Neural progenitor cell (in vitro differentiated cells): ENCODE measurements around the gene SCN9A. TPM values are rescaled to one million over a fixed set of nuclear protein-coding genes. Genes with fewer than 3 reads are reported as not detected.

ENCODE experiments used
- DNase-seq: peaks from one replicate; pipeline ENCODE4 v3.0.0-alpha.2; 2016; ENCODE audit warnings: low spot score
- H2AFZ ChIP-seq: fragments of 200-600 bp; sonication (generic); replicated peaks from 2 replicates; pipeline ENCODE4 v1.6.1; 2016; ENCODE audit warnings: antibody characterized with exemption
- H3F3A ChIP-seq: fragments of 200-600 bp; sonication (generic); 2 replicates; pipeline ENCODE4 v1.6.1; 2016; ENCODE audit warnings: antibody characterized with exemption, low read depth
- H3K27ac ChIP-seq: fragments of 200-600 bp; sonication (generic); 2 replicates; pipeline ENCODE4 v1.5.1; 2016; ENCODE audit warnings: mild to moderate bottlenecking
- H3K27me3 ChIP-seq: fragments of 200-600 bp; sonication (generic); 2 replicates; pipeline ENCODE4 v1.6.1; 2016; ENCODE audit warnings: mild to moderate bottlenecking, moderate library complexity
- H3K36me3 ChIP-seq: fragments of 200-600 bp; sonication (generic); 2 replicates; pipeline ENCODE4 v1.5.1; 2016
- H3K4me1 ChIP-seq: fragments of 200-600 bp; sonication (generic); 2 replicates; pipeline ENCODE4 v1.6.1; 2016; ENCODE audit warnings: mixed run types
- H3K4me2 ChIP-seq: fragments of 200-600 bp; sonication (generic); 2 replicates; pipeline ENCODE4 v1.6.1; 2016
- H3K4me3 ChIP-seq: fragments of 200-600 bp; sonication (generic); 2 replicates; pipeline ENCODE4 v1.5.1; 2016
- H3K79me2 ChIP-seq: fragments of 200-600 bp; sonication (generic); 2 replicates; pipeline ENCODE4 v1.6.1; 2016; ENCODE audit warnings: low read depth
- H3K9ac ChIP-seq: fragments of 200-600 bp; sonication (generic); 2 replicates; pipeline ENCODE4 v1.6.1; 2016
- H3K9me3 ChIP-seq: fragments of 200-600 bp; sonication (generic); 2 replicates; pipeline ENCODE4 v1.5.1; 2016; ENCODE audit warnings: low read depth
- H4K20me1 ChIP-seq: fragments of 200-600 bp; sonication (generic); 2 replicates; pipeline ENCODE4 v1.6.1; 2016; ENCODE audit warnings: low read depth
- H3K27ac Mint-ChIP-seq: 3 replicates; pipeline ENCODE4 v1.8.0; 2021; ENCODE audit warnings: mixed read lengths
- H3K27me3 Mint-ChIP-seq: 2 replicates; pipeline ENCODE4 v1.8.0; 2022; ENCODE audit warnings: low read depth, mild to moderate bottlenecking, inconsistent platforms, moderate library complexity, mixed read lengths; ENCODE audit not compliant: insufficient read depth
- H3K36me3 Mint-ChIP-seq: 3 replicates; pipeline ENCODE4 v1.8.0; 2021; ENCODE audit warnings: mixed read lengths
- H3K4me1 Mint-ChIP-seq: 3 replicates; pipeline ENCODE4 v1.8.0; 2021; ENCODE audit warnings: mixed read lengths
- H3K4me3 Mint-ChIP-seq: 3 replicates; pipeline ENCODE4 v1.8.0; 2021; ENCODE audit warnings: mild to moderate bottlenecking, moderate library complexity, mixed read lengths
- H3K9me3 Mint-ChIP-seq: 3 replicates; pipeline ENCODE4 v1.8.0; 2020; ENCODE audit warnings: mixed read lengths
- CTCF ChIP-seq: fragments of 200-600 bp; sonication (generic); IDR thresholded peaks from 2 replicates; pipeline ENCODE4 v1.5.1; 2017; ENCODE audit warnings: antibody characterized with exemption, mild to moderate bottlenecking
- EZH2 ChIP-seq: fragments of 200-600 bp; sonication (generic); IDR thresholded peaks from 2 replicates; pipeline ENCODE4 v1.6.1; 2017; ENCODE audit warnings: antibody characterized with exemption, mild to moderate bottlenecking, moderate library complexity
- EZH2phosphoT487 ChIP-seq: fragments of 200-600 bp; sonication (generic); IDR thresholded peaks from 2 replicates; pipeline ENCODE4 v1.6.1; 2017; ENCODE audit warnings: antibody characterized with exemption
- total RNA-seq: library from RNA; depleted of rRNA; stranded (reverse); fragments of >200 nt; gene quantifications from 2 replicates; pipeline ENCODE4 v1.2.3, GENCODE V29; 2015; ENCODE audit warnings: low replicate concordance

The SCN9A gene
- total RNA-seq, 1 donor from 2014 or later, result 1.1 TPM

- H4K20me1 ChIP-seq, result no peaks in the 10 kb centered on the region
Observed at GRCh38 chr2:166256896-166257295, 118.8 kb downstream of the SCN9A start.

GRCh38 chr2:166249318-166249717, 126.4 kb downstream of the SCN9A start:
- H3K27me3 Mint-ChIP-seq, result no peaks in the 10 kb centered on the region
- H3K27ac ChIP-seq, result no peak overlapping the region
- H3K4me2 ChIP-seq, result no peak overlapping the region
- H3K79me2 ChIP-seq, result no peaks in the 10 kb centered on the region
- H3K9me3 Mint-ChIP-seq, result no peaks in the 10 kb centered on the region
- H3K9ac ChIP-seq, result no peak overlapping the region
- H3K36me3 ChIP-seq, result no peaks in the 10 kb centered on the region
- no peak for DNase-seq
- no peak overlapping the region for H3K4me3 Mint-ChIP-seq
- TF ChIP-seq EZH2, result no peak
- no peak for TF ChIP-seq EZH2phosphoT487
- no peak overlapping the region for H3K27ac Mint-ChIP-seq
- no peaks in the 10 kb centered on the region for H3K4me1 Mint-ChIP-seq
- no peaks in the 10 kb centered on the region for H3K4me1 ChIP-seq
- no peak overlapping the region for H2AFZ ChIP-seq
- no peaks in the 10 kb centered on the region for H3K9me3 ChIP-seq
- no peaks in the 10 kb centered on the region for H3K36me3 Mint-ChIP-seq
- no peaks in the 10 kb centered on the region for H3K27me3 ChIP-seq
- H4K20me1 ChIP-seq, result no peaks in the 10 kb centered on the region
- no peaks in the 10 kb centered on the region for H3F3A ChIP-seq
- no peak overlapping the region for H3K4me3 ChIP-seq

More at GRCh38 chr2:166256896-166257295, 118.8 kb downstream of the SCN9A start:
- Mint-ChIP-seq H3K4me3 (no peak overlapping the region), H3K4me1 (no peaks in the 10 kb centered on the region), H3K27me3 (no peaks in the 10 kb centered on the region), H3K9me3 (no peaks in the 10 kb centered on the region), H3K36me3 (no peaks in the 10 kb centered on the region), H3K27ac (no peak overlapping the region)
- Histone ChIP-seq H3K9ac (no peak overlapping the region), H3K27me3 (no peaks in the 10 kb centered on the region), H3K79me2 (no peaks in the 10 kb centered on the region), H3K4me1 (no peaks in the 10 kb centered on the region), H2AFZ (no peak overlapping the region), H3K4me3 (no peak overlapping the region), H3K4me2 (no peak overlapping the region), H3K36me3 (no peaks in the 10 kb centered on the region), H3K27ac (no peak overlapping the region), H3F3A (no peaks in the 10 kb centered on the region), H3K9me3 (no peaks in the 10 kb centered on the region)
- TF ChIP-seq EZH2phosphoT487, result no peak
- no peak for TF ChIP-seq EZH2
- TF ChIP-seq CTCF, result no peak
- DNase-seq, result peak; percentile 3

GRCh38 chr2:166246901-166247300, 128.8 kb downstream of the SCN9A start:
- no peaks in the 10 kb centered on the region for H3K4me1 ChIP-seq
- no peak for DNase-seq
- no peaks in the 10 kb centered on the region for H4K20me1 ChIP-seq
- Mint-ChIP-seq H3K4me3 (no peak overlapping the region), H3K27me3 (no peaks in the 10 kb centered on the region), H3K27ac (no peak overlapping the region), H3K4me1 (no peaks in the 10 kb centered on the region), H3K36me3 (no peaks in the 10 kb centered on the region), H3K9me3 (no peaks in the 10 kb centered on the region)
- no peaks in the 10 kb centered on the region for H3K36me3 ChIP-seq
- no peaks in the 10 kb centered on the region for H3K27me3 ChIP-seq
- H3K4me3 ChIP-seq, result no peak overlapping the region
- H3K9ac ChIP-seq, result no peak overlapping the region
- H3F3A ChIP-seq, result no peaks in the 10 kb centered on the region
- no peaks in the 10 kb centered on the region for H3K79me2 ChIP-seq
- TF ChIP-seq EZH2 (no peak), CTCF (no peak)
- H3K9me3 ChIP-seq, result no peaks in the 10 kb centered on the region
- H2AFZ ChIP-seq, result no peak overlapping the region
- no peak overlapping the region for H3K4me2 ChIP-seq
- no peak overlapping the region for H3K27ac ChIP-seq

GRCh38 chr2:166242309-166242708, 133.4 kb downstream of the SCN9A start:
- Mint-ChIP-seq H3K27me3 (no peaks in the 10 kb centered on the region), H3K9me3 (no peaks in the 10 kb centered on the region)
- TF ChIP-seq CTCF (no peak), EZH2phosphoT487 (no peak), EZH2 (no peak)

More at GRCh38 chr2:166242309-166242708, 133.4 kb downstream of the SCN9A start:
- Histone ChIP-seq H3K4me3 (no peak overlapping the region), H2AFZ (no peak overlapping the region), H3K9me3 (no peaks in the 10 kb centered on the region), H3K27ac (no peak overlapping the region), H3K4me2 (no peak overlapping the region), H3K79me2 (no peaks in the 10 kb centered on the region), H4K20me1 (no peaks in the 10 kb centered on the region), H3F3A (no peaks in the 10 kb centered on the region), H3K4me1 (no peaks in the 10 kb centered on the region), H3K9ac (no peak overlapping the region), H3K27me3 (no peaks in the 10 kb centered on the region), H3K36me3 (no peaks in the 10 kb centered on the region)
- peaks cover 6% of the 10 kb centered on the region for H3K4me1 Mint-ChIP-seq
- DNase-seq, result no peak
- no peaks in the 10 kb centered on the region for H3K36me3 Mint-ChIP-seq
- H3K27ac Mint-ChIP-seq, result no peak overlapping the region
- H3K4me3 Mint-ChIP-seq, result no peak overlapping the region
